Measurements from ENCODE around the gene DNAH14. TPM values are rescaled to one million over a fixed set of nuclear protein-coding genes. Genes with fewer than 3 reads are reported as not detected.

The DNAH14 gene
- total RNA-seq (2014; rRNA removed; shearing (Covaris generic)) = 48.6 and 70.3 TPM in 2 replicates

GRCh38 chr1:224929335-224930237 is at the start of gene DNAH14:
Gene DNAH14 (plus strand): TSS chr1:224929675. CDS start chr1:224952703, 23,028 bp downstream.

DNA sequence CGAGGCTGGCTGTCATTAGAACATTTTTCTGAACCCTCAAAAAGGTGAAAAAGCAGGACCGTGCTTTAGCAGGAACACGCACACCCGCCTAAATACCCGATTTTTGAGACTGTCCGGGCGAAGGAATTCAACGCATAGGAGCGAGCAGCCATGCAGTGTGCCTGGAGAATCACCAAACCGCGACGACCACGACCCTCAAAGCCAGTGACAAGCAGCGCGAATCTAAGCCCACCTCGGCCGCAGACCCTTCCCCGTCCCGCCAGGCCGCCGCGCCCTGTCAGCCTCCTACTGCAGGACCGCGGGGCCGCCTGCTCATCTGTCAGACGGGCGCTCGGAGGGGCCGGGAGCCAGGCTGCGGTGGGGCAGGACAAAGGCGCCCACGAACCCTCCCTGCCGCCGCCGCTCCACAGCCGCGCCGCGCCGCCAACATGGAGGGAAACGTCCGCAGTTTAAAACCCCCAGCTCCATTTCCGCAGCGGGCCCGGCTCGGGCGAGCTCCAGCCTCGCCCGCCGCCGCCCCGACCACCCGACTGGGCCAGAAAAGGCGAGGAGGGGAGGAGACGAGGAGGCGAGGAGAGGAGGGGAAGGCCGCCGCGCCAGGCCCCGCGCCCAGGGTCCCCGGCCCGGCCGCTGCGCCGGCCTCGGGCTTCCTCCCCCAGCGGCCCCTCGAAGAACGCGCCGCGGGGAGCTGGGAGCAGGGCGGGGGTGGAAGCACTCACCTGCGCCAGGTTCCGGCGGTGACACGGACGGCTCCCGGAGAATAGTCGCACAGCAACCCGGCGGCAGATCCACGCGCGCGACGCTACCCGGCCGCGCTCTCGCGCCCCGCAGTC is 498.0 kb downstream of the DNAH14 start, which contains the start of gene LBR:
Gene LBR, minus strand, starts transcription at position 804 of the 833 bp plus-strand sequence. CDS start 3,963 bp downstream, outside the sequence.

Data from A375 (cell line).